SH-SY5Y (cell line): ENCODE measurements around the gene CPNE9.

ENCODE experiments used
- GATA2 ChIP-seq: IDR thresholded peaks from 2 replicates; pipeline ENCODE4 v1.6.1; 2011; ENCODE audit warnings: mild to moderate bottlenecking, low read depth, low read length
- GATA3 ChIP-seq: IDR thresholded peaks from 2 replicates; pipeline ENCODE4 v1.6.1; 2011; ENCODE audit warnings: low read depth, mild to moderate bottlenecking, low read length, moderate library complexity

- TF ChIP-seq GATA2 (no peak), GATA3 (no peak)
Observed at GRCh38 chr3:9695746-9696145, 7.9 kb upstream of the CPNE9 start.
